ENCODE results near the gene RAB23. TPM values are rescaled to one million over a fixed set of nuclear protein-coding genes. Genes with fewer than 3 reads are reported as not detected.
A peak's percentile ranks its signal among the peaks of the same experiment; 100 is the strongest.

Gene RAB23
- total RNA-seq, 1 donor, result 82.2 TPM

DNA sequence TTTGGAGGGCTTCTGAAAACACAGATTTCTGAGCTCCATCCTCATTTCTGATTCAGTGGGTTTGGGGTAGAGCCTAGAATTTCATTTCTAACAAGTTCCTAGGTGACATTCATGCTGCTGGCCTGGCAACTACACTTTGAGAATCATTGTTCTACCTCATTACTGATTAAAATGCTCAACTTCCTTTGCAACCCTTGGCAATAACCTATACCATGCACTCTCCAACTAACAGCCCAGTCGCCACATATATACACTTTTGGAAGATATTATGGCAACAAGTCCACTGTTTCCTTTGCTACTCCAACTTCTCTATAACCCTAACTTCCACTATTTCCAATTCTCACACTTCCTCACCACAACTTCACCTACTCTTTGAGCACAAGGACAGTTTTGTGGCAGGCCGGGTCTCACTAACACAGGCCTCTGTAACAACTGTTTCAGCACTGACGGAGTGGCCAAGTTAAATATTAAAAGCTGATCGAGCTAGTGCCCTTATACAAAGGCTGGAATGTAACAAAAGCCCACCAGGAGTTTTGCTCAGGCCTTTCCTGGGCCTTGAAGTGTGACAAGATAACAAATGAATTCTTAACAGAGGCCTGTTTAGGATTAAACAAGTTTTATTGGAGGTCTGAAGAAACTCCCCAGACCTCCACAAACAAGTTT lies 32.1 kb upstream of the RAB23 start:
- H3K4me1 ChIP-seq (ENCODE audit: insufficient read depth, low read length), result peaks cover 36% of the 10 kb centered on the region
- H3K4me2 ChIP-seq (ENCODE audit: insufficient read depth, low read length), result no peak overlapping the region
- no peak overlapping the region for H3K27ac ChIP-seq (ENCODE audit: low read depth, low read length)

GRCh38 chr6:57252975-57253374 lies 30.9 kb upstream of the RAB23 start:
- peak overlapping the region; percentile 29 for H3K4me2 ChIP-seq (ENCODE audit: insufficient read depth, low read length)
- no peak overlapping the region for H2AFZ ChIP-seq (ENCODE audit: low read length)
- H3K27ac ChIP-seq (ENCODE audit: low read depth, low read length), result peak overlapping the region; percentile 68

More for the DNA sequence above, 32.1 kb upstream of the RAB23 start:
- DNase-seq (ENCODE audit: insufficient read length, low spot score, missing footprints), result no peak
- Histone ChIP-seq H3K36me3 (ENCODE audit: insufficient read depth, low read length) (no peaks in the 10 kb centered on the region), H4K20me1 (ENCODE audit: insufficient read depth, low read length) (no peaks in the 10 kb centered on the region), H3K79me2 (ENCODE audit: insufficient read depth, low read length) (no peaks in the 10 kb centered on the region), H2AFZ (ENCODE audit: low read length) (peak overlapping the region; percentile 8), H3K27me3 (ENCODE audit: insufficient read depth, low read length) (no peaks in the 10 kb centered on the region), H3K9me3 (ENCODE audit: low read depth, low read length) (no peaks in the 10 kb centered on the region), H3K4me3 (ENCODE audit: insufficient read depth, low read length) (no peak overlapping the region)
- TF ChIP-seq CTCF (IDR thresholded peaks at IDR 0.05; ENCODE audit: extremely low read depth, low read depth, low read length), result no peak

DNA sequence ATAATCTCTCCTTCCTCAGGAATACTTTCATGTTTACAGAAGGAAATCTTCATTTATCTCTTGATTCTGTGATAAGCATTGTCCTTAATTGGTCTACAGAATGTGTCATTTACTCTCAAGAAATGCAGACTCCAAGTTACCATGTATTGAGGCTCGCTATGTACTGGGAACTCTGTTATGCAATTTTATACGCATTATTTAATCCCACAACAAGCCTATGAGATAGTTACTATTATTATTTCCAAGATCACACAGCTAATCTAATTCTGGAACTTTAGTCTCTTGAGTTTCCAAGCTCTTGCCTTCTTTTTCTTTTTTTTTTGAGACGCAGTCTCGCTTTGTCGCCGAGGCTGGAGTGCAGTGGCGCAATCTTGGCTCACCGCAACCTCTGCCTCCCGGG lies 30.0 kb upstream of the RAB23 start:
- no peak for DNase-seq (ENCODE audit: insufficient read length, low spot score, missing footprints)
- H2AFZ ChIP-seq (ENCODE audit: low read length), result no peak overlapping the region
- no peaks in the 10 kb centered on the region for H3K9me3 ChIP-seq (ENCODE audit: low read depth, low read length)
- H3K4me2 ChIP-seq (ENCODE audit: insufficient read depth, low read length), result no peak overlapping the region
- H3K27ac ChIP-seq (ENCODE audit: low read depth, low read length), result no peak overlapping the region
- no peak overlapping the region for H3K4me3 ChIP-seq (ENCODE audit: insufficient read depth, low read length)
- H3K36me3 ChIP-seq (ENCODE audit: insufficient read depth, low read length), result no peaks in the 10 kb centered on the region
- H3K4me1 ChIP-seq (ENCODE audit: insufficient read depth, low read length), result peaks cover 29% of the 10 kb centered on the region
- TF ChIP-seq CTCF (IDR thresholded peaks at IDR 0.05; ENCODE audit: extremely low read depth, low read depth, low read length), result no peak
- no peaks in the 10 kb centered on the region for H3K79me2 ChIP-seq (ENCODE audit: insufficient read depth, low read length)
- H3K27me3 ChIP-seq (ENCODE audit: insufficient read depth, low read length), result no peaks in the 10 kb centered on the region
- no peaks in the 10 kb centered on the region for H4K20me1 ChIP-seq (ENCODE audit: insufficient read depth, low read length)

More at GRCh38 chr6:57252975-57253374, 30.9 kb upstream of the RAB23 start:
- Histone ChIP-seq H4K20me1 (ENCODE audit: insufficient read depth, low read length) (no peaks in the 10 kb centered on the region), H3K4me1 (ENCODE audit: insufficient read depth, low read length) (peaks cover 31% of the 10 kb centered on the region), H3K4me3 (ENCODE audit: insufficient read depth, low read length) (no peak overlapping the region), H3K27me3 (ENCODE audit: insufficient read depth, low read length) (no peaks in the 10 kb centered on the region), H3K79me2 (ENCODE audit: insufficient read depth, low read length) (no peaks in the 10 kb centered on the region), H3K36me3 (ENCODE audit: insufficient read depth, low read length) (no peaks in the 10 kb centered on the region), H3K9me3 (ENCODE audit: low read depth, low read length) (no peaks in the 10 kb centered on the region)
- DNase-seq (ENCODE audit: insufficient read length, low spot score, missing footprints), result peak; percentile 66
- no peak for TF ChIP-seq CTCF (IDR thresholded peaks at IDR 0.05; ENCODE audit: extremely low read depth, low read depth, low read length)

DNA sequence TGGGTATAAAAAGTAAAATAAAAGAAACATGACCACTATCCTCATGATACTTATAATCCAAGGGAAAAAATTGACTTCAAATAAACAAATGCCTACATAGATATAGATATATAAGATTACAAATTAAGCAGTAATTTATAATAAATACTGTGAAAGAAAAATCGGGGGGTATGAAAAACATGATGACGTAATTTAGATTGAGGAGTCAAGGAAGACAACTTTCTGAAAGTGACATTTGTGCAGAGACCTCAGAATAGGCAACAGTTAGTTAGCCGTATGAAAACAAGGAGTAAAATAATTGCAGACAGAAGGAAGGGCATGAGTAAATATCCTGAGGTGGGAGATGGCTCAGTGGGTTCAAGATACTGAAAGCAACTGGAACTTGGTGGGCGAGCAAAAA lies 28.2 kb upstream of the RAB23 start:
- peaks cover 22% of the 10 kb centered on the region for H3K4me1 ChIP-seq (ENCODE audit: insufficient read depth, low read length)
- no peak overlapping the region for H3K27ac ChIP-seq (ENCODE audit: low read depth, low read length)
- no peak for TF ChIP-seq CTCF (IDR thresholded peaks at IDR 0.05; ENCODE audit: extremely low read depth, low read depth, low read length)
- H3K79me2 ChIP-seq (ENCODE audit: insufficient read depth, low read length), result no peaks in the 10 kb centered on the region
- H3K4me3 ChIP-seq (ENCODE audit: insufficient read depth, low read length), result no peak overlapping the region
- no peak for DNase-seq (ENCODE audit: insufficient read length, low spot score, missing footprints)
- no peaks in the 10 kb centered on the region for H3K27me3 ChIP-seq (ENCODE audit: insufficient read depth, low read length)
- H2AFZ ChIP-seq (ENCODE audit: low read length), result no peak overlapping the region
- no peak overlapping the region for H3K4me2 ChIP-seq (ENCODE audit: insufficient read depth, low read length)
- no peaks in the 10 kb centered on the region for H3K36me3 ChIP-seq (ENCODE audit: insufficient read depth, low read length)
- no peaks in the 10 kb centered on the region for H3K9me3 ChIP-seq (ENCODE audit: low read depth, low read length)
- no peaks in the 10 kb centered on the region for H4K20me1 ChIP-seq (ENCODE audit: insufficient read depth, low read length)

Measured in osteoblast (primary cell).